ENCODE measurements around the gene ARF6. TPM values are rescaled to one million over a fixed set of nuclear protein-coding genes. Genes with fewer than 3 reads are reported as not detected.

ARF6 gene
- total RNA-seq, 1 experiment from 2014 or later: 63.2 TPM

GRCh38 chr14:49918706-49919105 is 25.8 kb downstream of the ARF6 start:
- Histone ChIP-seq H3K4me3 (ENCODE audit: low read depth in 2 of 2, low read length in 2 of 2) (no peak overlapping the region), H3K9me3 (ENCODE audit: control insufficient read depth, insufficient read depth, low read depth, low read length) (no peaks in the 10 kb centered on the region), H3K4me1 (ENCODE audit: control insufficient read depth, insufficient read depth, low read length) (peaks cover 13% of the 10 kb centered on the region), H3K27ac (ENCODE audit: low read length) (no peak overlapping the region; the same call in 1 of the 2 replicates), H3K27me3 (ENCODE audit: control insufficient read depth, insufficient read depth, low read length) (no peaks in the 10 kb centered on the region), H3K36me3 (ENCODE audit: control insufficient read depth, insufficient read depth, low read length) (no peaks in the 10 kb centered on the region)
- in situ Hi-C loops (cut with HindIII; ENCODE audit: low pct_unique_long_range_greater_than_20kb, low sequenced_read_pairs) (no loop called here), intact Hi-C loops (cut with micrococcal nuclease; ENCODE audit: unreplicated experiment) (no loop called here)
- DNase-seq (ENCODE audit: low read depth, low spot score) (no peak), ATAC-seq (no peak)
- no peak for TF ChIP-seq TCF7L2 (IDR thresholded peaks at IDR 0.05; ENCODE audit: low read depth, low read length)
- no peak for TF ChIP-seq CTCF (IDR thresholded peaks at IDR 0.05)
- TF ChIP-seq REST (IDR thresholded peaks at IDR 0.05; ENCODE audit: insufficient read depth in 1 of 2, low read depth in 2 of 2, low read length in 1 of 2): no peak
- no peak for TF ChIP-seq SIN3A (IDR thresholded peaks at IDR 0.05; ENCODE audit: borderline replicate concordance, insufficient read depth, low read depth, low read length)
- TF ChIP-seq POLR2AphosphoS5 (IDR thresholded peaks at IDR 0.05; ENCODE audit: low read depth, low read length): no peak
- POLR2A ChIA-PET: no interaction called here
- CTCF ChIA-PET: no interaction called here
- BruUV-seq (replicated peaks): no TSS peak

GRCh38 chr14:49919825-49920659 is 27.2 kb downstream of the ARF6 start:
- BruUV-seq (replicated peaks): no TSS peak
- CTCF ChIA-PET: no interaction called here
- Histone ChIP-seq H3K36me3 (ENCODE audit: control insufficient read depth, insufficient read depth, low read length) (no peaks in the 10 kb centered on the region), H3K9me3 (ENCODE audit: control insufficient read depth, insufficient read depth, low read depth, low read length) (no peaks in the 10 kb centered on the region), H3K4me3 (ENCODE audit: low read depth in 2 of 2, low read length in 2 of 2) (no peak overlapping the region), H3K27me3 (ENCODE audit: control insufficient read depth, insufficient read depth, low read length) (no peaks in the 10 kb centered on the region), H3K27ac (ENCODE audit: low read length) (peak overlapping the region; percentile 64), H3K4me1 (ENCODE audit: control insufficient read depth, insufficient read depth, low read length) (peaks cover 12% of the 10 kb centered on the region)
- POLR2A ChIA-PET: no interaction called here
- intact Hi-C loops (cut with micrococcal nuclease; ENCODE audit: unreplicated experiment): no loop called here
- in situ Hi-C loops (cut with HindIII; ENCODE audit: low pct_unique_long_range_greater_than_20kb, low sequenced_read_pairs): no loop called here
- TF ChIP-seq SIN3A (IDR thresholded peaks at IDR 0.05; ENCODE audit: borderline replicate concordance, insufficient read depth, low read depth, low read length) (no peak), TCF7L2 (IDR thresholded peaks at IDR 0.05; ENCODE audit: low read depth, low read length) (no peak), REST (IDR thresholded peaks at IDR 0.05; ENCODE audit: insufficient read depth in 1 of 2, low read depth in 2 of 2, low read length in 1 of 2) (no peak), POLR2AphosphoS5 (IDR thresholded peaks at IDR 0.05; ENCODE audit: low read depth, low read length) (no peak), CTCF (IDR thresholded peaks at IDR 0.05) (no peak)
- no peak for DNase-seq (ENCODE audit: low read depth, low spot score)
- no peak; the same call in 1 of the 2 replicates for ATAC-seq

All from Panc1 (cell line).